Ovary (tissue), 9 donors: ENCODE results near the gene AHRR. TPM values are rescaled to one million over a fixed set of nuclear protein-coding genes. Genes with fewer than 3 reads are reported as not detected.

Experiments used
- DNase-seq, 5 donors: peaks; one replicate each; pipeline ENCODE4 v3.0.0-alpha.2; 2019 to 2020
- H3K27ac ChIP-seq, 2 donors: fragments of 200-600 bp; one replicate each; pipeline versions ENCODE4 v1.5.1 to v1.8.0; 2019 to 2022
- H3K27me3 ChIP-seq: fragments of 200-600 bp; one replicate; pipeline ENCODE4 v1.8.0; 2022
- H3K36me3 ChIP-seq: fragments of 200-600 bp; sonication (generic); one replicate; pipeline ENCODE4 v1.5.1; 2019
- H3K4me1 ChIP-seq: one replicate; pipeline ENCODE4 v1.8.1; 2013; ENCODE audit warnings: mild to moderate bottlenecking, moderate library complexity; ENCODE audit not compliant: insufficient read depth
- H3K4me3 ChIP-seq: fragments of 200-600 bp; sonication (generic); one replicate; pipeline ENCODE4 v1.5.1; 2017
- H3K9me3 ChIP-seq, 2 donors: fragments of 200-600 bp in 1 of 2; sonication (generic) in 1 of 2; one replicate each; pipeline versions ENCODE4 v1.5.1 to v1.8.1; 2013 to 2019; ENCODE audit warnings: mild to moderate bottlenecking in 1 of 2, moderate library complexity in 1 of 2
- EP300 ChIP-seq: sonication (generic); formaldehyde crosslinking; IDR thresholded peaks from one replicate; pipeline ENCODE4 v1.6.1; 2017; ENCODE audit warnings: antibody characterized with exemption
- POLR2A ChIP-seq: fragments of 450-650 bp; IDR thresholded peaks from one replicate; pipeline ENCODE4 v1.6.1; 2017; ENCODE audit warnings: antibody characterized with exemption, mild to moderate bottlenecking, moderate library complexity
- WGBS, 3 donors: extraction: QIAGEN DNeasy Blood & Tissue Kit in 1 of 3; methylation state at CpG; one replicate each; pipeline versions ENCODE4 v1.1.5 to v1.1.7; 2013 to 2017; 5-methylcytosine and 5-hydroxymethylcytosine counted together
- intact Hi-C, 4 donors: fragments of 100-400 bp; cut with DNase I; formaldehyde crosslinking; loops; one replicate each; pipeline versions ENCODE4 v1.11.0 to v1.15.1; 2022 to 2023
- polyA plus RNA-seq, 2 donors: library from polyadenylated mRNA; stranded (reverse); fragments of 200-250 nt in 1 of 2; fragments of 350-450 nt in 1 of 2; fragmentation: Illumina TruSeq in 1 of 2; extraction: RNeasy Lipid Tissue Mini Kit (QIAGEN cat#74804) in 1 of 2; gene quantifications; one replicate each; pipeline ENCODE4 v1.2.3, GENCODE V29; 2013 to 2014
- total RNA-seq, 7 donors: library from RNA; depleted of rRNA in 2 of 7; stranded (reverse); fragments of >200 nt in 2 of 7; fragmentation: NEBNext Ultra II Directional in 3 of 7; extraction: Animal tissue kit (Norgen Biotek cat#: 25700) in 3 of 7; gene quantifications; one replicate each; pipeline versions ENCODE4 v1.1.0 to v1.2.4, GENCODE V29; 2016 to 2023
- TF ChIP-seq, protein P1 (sequence below), 3 donors: fragments of 450-650 bp in 2 of 3; fragments of 200-600 bp in 1 of 3; IDR thresholded peaks; one replicate each; pipeline versions ENCODE4 v1.5.1 to v1.8.0; 2016 to 2022; ENCODE audit warnings: antibody characterized with exemption in 3 of 3, mild to moderate bottlenecking in 1 of 3
- donor health status: DM: no; HTN: no; CAD: no; lungs with moderate emphysema.
- donor health status: DM: no; HTN: no; CAD: no.
- donor health status: Bipolar disorder and iron deficiency.
- donor health status: DM: yes; HTN: yes; CAD: no.
- donor health status: DM: no; HTN: no; CAD: no.
- donor health status: DM: yes; HTN: yes; CAD: no.

AHRR gene
- total and polyA plus RNA-seq, 9 donors, result 0.72 to 14.9 (median 2.0) TPM

DNA sequence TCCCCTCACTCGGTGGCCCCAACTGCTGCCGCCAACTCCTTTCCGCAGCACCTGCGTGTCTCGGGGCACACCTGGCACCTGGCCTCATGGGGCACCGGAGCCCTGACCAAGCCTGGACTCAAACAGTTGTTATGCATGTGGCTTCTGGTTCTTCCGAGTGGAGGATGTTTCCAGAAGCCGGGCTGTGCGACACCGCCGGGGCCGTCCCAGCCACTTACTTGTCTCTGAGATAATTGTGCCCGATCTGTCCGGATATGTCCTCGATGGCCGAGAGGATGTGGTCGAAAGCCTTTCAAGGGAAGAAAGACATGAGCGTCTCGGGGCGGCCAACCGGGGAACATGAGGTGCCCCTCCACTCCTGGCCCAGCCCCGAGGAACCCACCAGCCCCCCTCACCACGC is 159.8 kb downstream of the AHRR start:
- intact Hi-C loops, result loop anchor here in 1 of 4 donors (10.0 kb wide), 1 partner anchor 123 kb away; no protein-coding TSS in a partner anchor
- WGBS, 3 donors, result 64 to 85% (median 81%) methylated on average over 21 to 23 of the region's 23 CpGs
- Histone ChIP-seq H3K4me1 (no peaks in the 10 kb centered on the region), H3K27me3 (no peaks in the 10 kb centered on the region), H3K36me3 (no peaks in the 10 kb centered on the region), H3K4me3 (no peak overlapping the region), H3K27ac (no peak overlapping the region), H3K9me3 (no peaks in the 10 kb centered on the region)
- no peak for DNase-seq
- no peak for TF ChIP-seq POLR2A
- TF ChIP-seq EP300, result no peak
- TF ChIP-seq, protein P1, sequence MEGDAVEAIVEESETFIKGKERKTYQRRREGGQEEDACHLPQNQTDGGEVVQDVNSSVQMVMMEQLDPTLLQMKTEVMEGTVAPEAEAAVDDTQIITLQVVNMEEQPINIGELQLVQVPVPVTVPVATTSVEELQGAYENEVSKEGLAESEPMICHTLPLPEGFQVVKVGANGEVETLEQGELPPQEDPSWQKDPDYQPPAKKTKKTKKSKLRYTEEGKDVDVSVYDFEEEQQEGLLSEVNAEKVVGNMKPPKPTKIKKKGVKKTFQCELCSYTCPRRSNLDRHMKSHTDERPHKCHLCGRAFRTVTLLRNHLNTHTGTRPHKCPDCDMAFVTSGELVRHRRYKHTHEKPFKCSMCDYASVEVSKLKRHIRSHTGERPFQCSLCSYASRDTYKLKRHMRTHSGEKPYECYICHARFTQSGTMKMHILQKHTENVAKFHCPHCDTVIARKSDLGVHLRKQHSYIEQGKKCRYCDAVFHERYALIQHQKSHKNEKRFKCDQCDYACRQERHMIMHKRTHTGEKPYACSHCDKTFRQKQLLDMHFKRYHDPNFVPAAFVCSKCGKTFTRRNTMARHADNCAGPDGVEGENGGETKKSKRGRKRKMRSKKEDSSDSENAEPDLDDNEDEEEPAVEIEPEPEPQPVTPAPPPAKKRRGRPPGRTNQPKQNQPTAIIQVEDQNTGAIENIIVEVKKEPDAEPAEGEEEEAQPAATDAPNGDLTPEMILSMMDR (IDR thresholded peaks at IDR 0.05), result no peak

- Histone ChIP-seq H3K36me3 (no peaks in the 10 kb centered on the region), H3K27me3 (no peaks in the 10 kb centered on the region), H3K27ac (no peak overlapping the region), H3K4me3 (no peak overlapping the region), H3K9me3 (no peaks in the 10 kb centered on the region), H3K4me1 (no peaks in the 10 kb centered on the region)
- DNase-seq, result no peak
- 48 to 77% (median 69%) methylated on average over 11 to 24 of the region's 24 CpGs for WGBS, 3 donors
- intact Hi-C loops, result loop anchor here in 1 of 4 donors (10.0 kb wide), 1 partner anchor 123 kb away; no protein-coding TSS in a partner anchor
- TF ChIP-seq POLR2A (no peak), EP300 (no peak)
- TF ChIP-seq, protein P1 (IDR thresholded peaks at IDR 0.05), result no peak
These were observed 160.5 kb downstream of the AHRR start for GRCh38 chr5:482021-482420.

DNA sequence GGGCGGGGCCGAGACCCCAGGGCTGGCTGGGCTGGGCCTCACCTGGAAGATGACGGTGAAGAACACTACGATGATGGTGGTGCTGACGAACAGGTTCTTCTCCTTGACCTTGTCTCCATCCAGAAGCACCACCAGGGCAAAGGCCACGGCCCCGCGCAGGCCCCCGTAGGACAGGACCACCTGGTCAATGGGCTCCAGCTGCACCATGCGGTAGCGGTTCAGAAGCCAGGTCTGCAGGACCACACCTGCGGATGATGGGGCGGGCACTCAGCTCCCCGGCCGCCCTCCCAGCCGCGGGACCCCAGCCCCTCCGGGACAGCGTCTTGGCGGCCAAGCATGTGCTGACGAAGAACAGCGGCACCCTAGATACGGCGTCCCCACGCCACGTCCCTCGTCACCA is 161.0 kb downstream of the AHRR start:
- Histone ChIP-seq H3K36me3 (no peaks in the 10 kb centered on the region), H3K9me3 (no peaks in the 10 kb centered on the region), H3K4me3 (no peak overlapping the region), H3K27ac (no peak overlapping the region), H3K27me3 (no peaks in the 10 kb centered on the region), H3K4me1 (no peaks in the 10 kb centered on the region)
- DNase-seq, result no peak
- intact Hi-C loops, result loop anchor here in 1 of 4 donors (10.0 kb wide), 1 partner anchor 122 kb away; no protein-coding TSS in a partner anchor
- 91 to 95% (median 93%) methylated on average over 27 of the region's 27 CpGs for WGBS, 3 donors
- no peak for TF ChIP-seq POLR2A
- TF ChIP-seq EP300, result no peak
- TF ChIP-seq, protein P1 (IDR thresholded peaks at IDR 0.05), result no peak

GRCh38 chr5:483011-483410 is 161.5 kb downstream of the AHRR start:
- no peak for DNase-seq
- Histone ChIP-seq H3K27ac (no peak overlapping the region), H3K4me1 (no peaks in the 10 kb centered on the region), H3K27me3 (no peaks in the 10 kb centered on the region), H3K36me3 (no peaks in the 10 kb centered on the region), H3K4me3 (no peak overlapping the region), H3K9me3 (no peaks in the 10 kb centered on the region)
- intact Hi-C loops, result loop anchor here in 1 of 4 donors (10.0 kb wide), 1 partner anchor 122 kb away; no protein-coding TSS in a partner anchor
- no peak for TF ChIP-seq POLR2A
- TF ChIP-seq, protein P1 (IDR thresholded peaks at IDR 0.05), result no peak
- TF ChIP-seq EP300, result no peak
- 90 to 91% (median 90%) methylated on average over 26 of the region's 26 CpGs for WGBS, 3 donors
